IMR-90 (cell line): Measurements from ENCODE around the gene SASH3. TPM values are rescaled to one million over a fixed set of nuclear protein-coding genes. Genes with fewer than 3 reads are reported as not detected.

Experiments
- ATAC-seq: fragments of 200-7000 bp; cut with Tn5 transposase; 2 replicates; pipeline ENCODE4 v1.9.1; 2020; ENCODE audit warnings: low read depth, mild to moderate bottlenecking, moderate library complexity
- BruUV-seq: library from RNA; stranded (reverse); fragments of 400-500 nt; replicated peaks from 2 replicates; lab custom pipeline; 2021; lab: Mats Ljungman, UMichigan
- CTCF ChIA-PET: fragments of 300-600 bp; formaldehyde crosslinking; extraction: SDS; loops from one replicate; lab custom pipeline; 2021; ENCODE audit warnings: antibody characterized with exemption; lab: Yijun Ruan, JAX
- POLR2A ChIA-PET: fragments of 300-600 bp; sonication (Branson Sonifier 250); formaldehyde crosslinking; loops from one replicate; lab custom pipeline; 2022; ENCODE audit warnings: antibody characterized with exemption; ENCODE audit not compliant: unreplicated experiment; lab: Charles Lee
- DNase-seq: peaks from one replicate; pipeline ENCODE4 v3.0.0; 2013
- H2AFZ ChIP-seq: replicated peaks from 2 replicates; pipeline ENCODE3; 2013; ENCODE audit warnings: low read length, mild to moderate bottlenecking; ENCODE audit not compliant: poor library complexity
- H2AK5ac ChIP-seq: 2 replicates; pipeline ENCODE4 v1.6.1; 2013; ENCODE audit warnings: low read depth, low read length, inconsistent platforms
- H2AK9ac ChIP-seq: replicated peaks from 2 replicates; pipeline ENCODE3; 2013; ENCODE audit warnings: mild to moderate bottlenecking, low read depth, low read length, moderate library complexity; ENCODE audit not compliant: poor library complexity
- H2BK120ac ChIP-seq: 2 replicates; pipeline ENCODE4 v1.6.1; 2013; ENCODE audit warnings: low read depth, low read length, inconsistent platforms
- H2BK15ac ChIP-seq: 3 replicates; pipeline ENCODE4 v1.6.1; 2013; ENCODE audit warnings: low read depth, low read length, inconsistent platforms
- H2BK20ac ChIP-seq: 2 replicates; pipeline ENCODE4 v1.6.1; 2013; ENCODE audit warnings: low read depth, mild to moderate bottlenecking, inconsistent platforms, low read length, moderate library complexity
- H2BK5ac ChIP-seq: 2 replicates; pipeline ENCODE4 v1.6.1; 2013; ENCODE audit warnings: mild to moderate bottlenecking, low read depth, low read length, inconsistent platforms; ENCODE audit not compliant: poor library complexity, severe bottlenecking
- H3K14ac ChIP-seq: replicated peaks from 2 replicates; pipeline ENCODE4 v1.6.1; 2013; ENCODE audit warnings: low read depth, low read length, inconsistent platforms
- H3K18ac ChIP-seq: 2 replicates; pipeline ENCODE4 v1.6.1; 2013; ENCODE audit warnings: low read depth, low read length, control low read depth
- H3K23ac ChIP-seq: 2 replicates; pipeline ENCODE4 v1.6.1; 2013; ENCODE audit warnings: low read depth, low read length, inconsistent platforms
- H3K27ac ChIP-seq: 2 replicates; pipeline ENCODE4 v1.5.1; 2013; ENCODE audit warnings: mild to moderate bottlenecking, control low read depth, low read length; ENCODE audit not compliant: insufficient read depth
- H3K27me3 ChIP-seq: 2 replicates; pipeline ENCODE4 v1.6.1; 2013; ENCODE audit warnings: low read length; ENCODE audit not compliant: control insufficient read depth, insufficient read depth
- H3K36me3 ChIP-seq: 2 replicates; pipeline ENCODE4 v1.6.1; 2013; ENCODE audit warnings: low read length, mixed read lengths; ENCODE audit not compliant: control insufficient read depth, insufficient read depth
- H3K4ac ChIP-seq: 2 replicates; pipeline ENCODE4 v1.6.1; 2013; ENCODE audit warnings: low read depth, low read length, inconsistent platforms
- H3K4me1 ChIP-seq: 2 replicates; pipeline ENCODE4 v1.6.1; 2013; ENCODE audit warnings: low read length, mixed read lengths; ENCODE audit not compliant: control insufficient read depth, insufficient read depth
- H3K4me2 ChIP-seq: 2 replicates; pipeline ENCODE4 v1.6.1; 2013; ENCODE audit warnings: low read depth, mild to moderate bottlenecking, control low read depth, low read length, moderate library complexity
- H3K4me3 ChIP-seq: 2 replicates; pipeline ENCODE4 v1.5.1; 2013; ENCODE audit warnings: low read depth, mild to moderate bottlenecking, control low read depth, low read length, moderate library complexity; ENCODE audit not compliant: insufficient read depth
- H3K56ac ChIP-seq: 2 replicates; pipeline ENCODE4 v1.6.1; 2013; ENCODE audit warnings: low read length, inconsistent platforms; ENCODE audit not compliant: insufficient read depth; ENCODE audit errors: extremely low read depth
- H3K79me1 ChIP-seq, 2 experiments: 2 replicates each; pipeline ENCODE4 v1.6.1; 2013; ENCODE audit warnings: low read length in 2 of 2, inconsistent platforms in 1 of 2, low read depth in 1 of 2
- H3K9ac ChIP-seq: 2 replicates; pipeline ENCODE4 v1.6.1; 2013; ENCODE audit warnings: low read depth, low read length, control low read depth
- H3K9me1 ChIP-seq: 2 replicates; pipeline ENCODE4 v1.6.1; 2013; ENCODE audit warnings: low read length, inconsistent platforms; ENCODE audit not compliant: insufficient read depth
- H3K9me3 ChIP-seq: 2 replicates; pipeline ENCODE4 v1.6.1; 2013; ENCODE audit warnings: low read length; ENCODE audit not compliant: control insufficient read depth, insufficient read depth
- H4K20me1 ChIP-seq: 2 replicates; pipeline ENCODE4 v1.6.1; 2013; ENCODE audit warnings: low read length, inconsistent platforms; ENCODE audit not compliant: insufficient read depth
- H4K5ac ChIP-seq: 2 replicates; pipeline ENCODE4 v1.6.1; 2013; ENCODE audit warnings: mild to moderate bottlenecking, low read depth, low read length, control low read depth
- H4K8ac ChIP-seq, 2 experiments: 2 replicates each; pipeline ENCODE4 v1.6.1; 2013; ENCODE audit warnings: low read depth in 2 of 2, low read length in 2 of 2, control low read depth in 1 of 2, inconsistent platforms in 1 of 2
- H4K91ac ChIP-seq: 2 replicates; pipeline ENCODE4 v1.6.1; 2013; ENCODE audit warnings: low read depth, low read length, inconsistent platforms; ENCODE audit not compliant: insufficient read depth
- BHLHE40 ChIP-seq: fragments of 150-350 bp; IDR thresholded peaks from 2 replicates; pipeline ENCODE4 v1.6.1; 2016; ENCODE audit warnings: mild to moderate bottlenecking, low read depth, low read length
- CHD1 ChIP-seq: IDR thresholded peaks from 2 replicates; pipeline ENCODE4 v1.6.1; 2012; ENCODE audit warnings: low read depth, low read length, improper control_type of control experiment
- CTCF ChIP-seq: conservative IDR thresholded peaks from 2 replicates; pipeline ENCODE4 v1.5.1; 2012; ENCODE audit warnings: mild to moderate bottlenecking, low read depth, low read length, improper control_type of control experiment
- ELK1 ChIP-seq: fragments of 150-350 bp; IDR thresholded peaks from 2 replicates; pipeline ENCODE4 v1.6.1; 2016; ENCODE audit warnings: low read depth, mild to moderate bottlenecking, low read length, moderate library complexity, borderline replicate concordance
- FOS ChIP-seq: fragments of 150-350 bp; IDR thresholded peaks from 2 replicates; pipeline ENCODE4 v1.6.1; 2016; ENCODE audit warnings: low read depth, low read length
- NFE2L2 ChIP-seq: fragments of 150-350 bp; IDR thresholded peaks from 2 replicates; pipeline ENCODE4 v1.6.1; 2016; ENCODE audit warnings: low read depth, mild to moderate bottlenecking, low read length
- POLR2A ChIP-seq: IDR thresholded peaks from 2 replicates; pipeline ENCODE4 v1.6.1; 2012; ENCODE audit warnings: mild to moderate bottlenecking, low read depth, low read length
- RAD21 ChIP-seq: IDR thresholded peaks from 2 replicates; pipeline ENCODE4 v1.6.1; 2012; ENCODE audit warnings: low read length, improper control_type of control experiment
- RCOR1 ChIP-seq: IDR thresholded peaks from 2 replicates; pipeline ENCODE4 v1.6.1; 2012; ENCODE audit warnings: mild to moderate bottlenecking, low read length, improper control_type of control experiment; ENCODE audit not compliant: insufficient replicate concordance
- RFX5 ChIP-seq: IDR thresholded peaks from 2 replicates; pipeline ENCODE4 v1.8.0; 2012; ENCODE audit warnings: low read depth, mild to moderate bottlenecking, low read length, moderate library complexity
- SMC3 ChIP-seq: fragments of 150-350 bp; IDR thresholded peaks from 2 replicates; pipeline ENCODE4 v1.6.1; 2016; ENCODE audit warnings: low read depth, mild to moderate bottlenecking, antibody characterized with exemption, low read length, moderate library complexity
- USF2 ChIP-seq: fragments of 150-350 bp; IDR thresholded peaks from 2 replicates; pipeline ENCODE4 v1.6.1; 2017; ENCODE audit warnings: mild to moderate bottlenecking, antibody characterized with exemption, low read length, low read depth
- WGBS, 2 experiments: methylation state at CpG; one replicate each; pipeline versions ENCODE4 v1.1.5 to v1.1.7; 2013; ENCODE audit warnings: missing lambda C conversion rate in 2 of 2; ENCODE audit not compliant: insufficient read length in 1 of 2; ENCODE audit errors: extremely low coverage in 2 of 2; 5-methylcytosine and 5-hydroxymethylcytosine counted together
- dilution Hi-C: fragments of 300-500 bp; cut with HindIII; formaldehyde crosslinking; loops from one replicate; pipeline ENCODE4 v1.14.3; 2018; ENCODE audit warnings: low sequenced_read_pairs; ENCODE audit not compliant: unreplicated experiment
- in situ Hi-C: fragments of 300-500 bp; cut with MboI; formaldehyde crosslinking; loops from 3 replicates; pipeline ENCODE4 v1.14.3; 2019; ENCODE audit warnings: low sequenced_read_pairs, inconsistent platforms, mixed read lengths
- intact Hi-C: fragments of 100-400 bp; cut with micrococcal nuclease; formaldehyde crosslinking; loops from 2 replicates; pipeline ENCODE4 v1.10.0; 2022
- polyA plus RNA-seq, 3 experiments: library from polyadenylated mRNA; depleted of rRNA; stranded (reverse); fragments of >200 nt; gene quantifications; 2 replicates each; pipeline ENCODE4 v1.2.3, GENCODE V29; 2012; ENCODE audit warnings: low replicate concordance in 1 of 3
- total RNA-seq: library from RNA; depleted of rRNA; stranded (reverse); fragments of >200 nt; gene quantifications from 2 replicates; pipeline ENCODE4 v1.2.3, GENCODE V29; 2012

The SASH3 gene
- total and polyA plus RNA-seq, 2 of the 4 experiments (the other 2 are of a cell fraction) = not detected

GRCh38 chrX:129813662-129814368 is 34.1 kb downstream of the SASH3 start:
- H3K56ac ChIP-seq = no peak overlapping the region
- no peak for ATAC-seq
- no peak overlapping the region for H4K5ac ChIP-seq
- TF ChIP-seq CHD1 = no peak
- no peak for TF ChIP-seq CTCF
- no peak for TF ChIP-seq BHLHE40
- no peak for TF ChIP-seq POLR2A
- TF ChIP-seq USF2 = no peak
- TF ChIP-seq RFX5 = no peak
- TF ChIP-seq ELK1 = no peak
- no peak for TF ChIP-seq SMC3
- TF ChIP-seq RAD21 = no peak
- no peak for TF ChIP-seq FOS
- TF ChIP-seq RCOR1 = no peak
- no peak for TF ChIP-seq NFE2L2
- DNase-seq = no peak
- H3K36me3 ChIP-seq = peaks cover 19% of the 10 kb centered on the region
- H2BK15ac ChIP-seq = no peak overlapping the region
- POLR2A ChIA-PET = no interaction called here
- peaks cover 0 to 5% of the 10 kb centered on the region in 2 experiments; a peak in 1 of 4 replicates for H3K79me1 ChIP-seq
- dilution Hi-C loops (no loop called here), intact Hi-C loops (no loop called here), in situ Hi-C loops (no loop called here)
- H3K4me3 ChIP-seq = no peak overlapping the region
- H3K27me3 ChIP-seq = peaks cover 2% of the 10 kb centered on the region
- H2BK120ac ChIP-seq = no peak overlapping the region
- no peak overlapping the region for H3K4me2 ChIP-seq
- H2AFZ ChIP-seq = no peak overlapping the region
- H2BK5ac ChIP-seq = no peak overlapping the region
- H3K14ac ChIP-seq = no peak overlapping the region
- peaks cover 3% of the 10 kb centered on the region; the same call in 1 of the 2 replicates for H3K9me3 ChIP-seq
- no peaks in the 10 kb centered on the region for H3K4me1 ChIP-seq
- no TSS peak for BruUV-seq
- no peak overlapping the region for H4K91ac ChIP-seq
- H4K20me1 ChIP-seq = no peaks in the 10 kb centered on the region
- CTCF ChIA-PET = no interaction called here
- WGBS, 2 experiments = no CpG with 5 or more reads among the region's 6 CpGs
- no peak overlapping the region for H2AK9ac ChIP-seq
- H3K9me1 ChIP-seq = no peaks in the 10 kb centered on the region
- no peak overlapping the region for H3K27ac ChIP-seq
- H3K9ac ChIP-seq = no peak overlapping the region
- no peak overlapping the region for H4K8ac ChIP-seq
- H2AK5ac ChIP-seq = no peak overlapping the region
- no peak overlapping the region for H3K18ac ChIP-seq
- no peak overlapping the region for H3K23ac ChIP-seq
- H3K4ac ChIP-seq = no peak overlapping the region
- H2BK20ac ChIP-seq = no peak overlapping the region
